AG08396 (cell line): Measurements from ENCODE around the gene STARD7.
"Not testable (repeated sequence)": the region's sequence is repeated elsewhere in the genome, so short reads cannot be mapped to it uniquely, and the experiment has no call there.

Experiments
- DNase-seq: peaks from one replicate; pipeline ENCODE4 v3.0.0; 2012; ENCODE audit warnings: low spot score, mixed read lengths

The STARD7 gene

DNA sequence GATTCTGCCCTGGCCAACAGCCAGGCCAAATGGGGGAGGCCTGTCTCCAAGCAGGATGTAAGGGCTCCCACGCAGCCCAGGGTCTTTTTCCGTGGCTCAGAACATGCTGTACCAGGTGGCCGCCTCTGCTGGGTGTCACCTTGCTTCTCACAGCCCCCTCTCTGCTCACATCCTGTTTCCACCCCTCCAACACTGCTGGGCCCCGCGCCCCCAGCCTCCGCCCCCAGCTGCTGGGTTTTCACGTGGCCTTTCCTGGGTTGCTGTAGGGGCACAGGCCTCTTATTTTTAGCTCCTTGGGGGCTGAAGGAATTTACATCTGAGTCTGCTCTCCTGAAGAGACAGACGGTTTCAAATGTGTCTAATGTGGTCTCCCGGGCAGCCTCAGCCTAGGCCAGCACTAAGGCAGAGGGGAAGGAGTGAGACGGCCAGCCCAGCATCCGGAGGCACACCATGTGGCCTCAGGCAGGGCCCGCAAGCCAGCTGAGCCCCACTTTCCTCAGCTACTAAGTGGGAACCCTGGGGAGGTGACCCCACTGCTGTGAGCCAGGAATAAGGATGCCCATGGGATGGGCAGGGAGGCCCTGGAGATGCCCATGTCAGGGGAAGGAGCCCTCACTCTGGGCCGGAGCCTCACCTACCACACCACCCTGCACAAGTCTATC is 44.7 kb downstream of the STARD7 start:
- DNase-seq, result no peak

DNA sequence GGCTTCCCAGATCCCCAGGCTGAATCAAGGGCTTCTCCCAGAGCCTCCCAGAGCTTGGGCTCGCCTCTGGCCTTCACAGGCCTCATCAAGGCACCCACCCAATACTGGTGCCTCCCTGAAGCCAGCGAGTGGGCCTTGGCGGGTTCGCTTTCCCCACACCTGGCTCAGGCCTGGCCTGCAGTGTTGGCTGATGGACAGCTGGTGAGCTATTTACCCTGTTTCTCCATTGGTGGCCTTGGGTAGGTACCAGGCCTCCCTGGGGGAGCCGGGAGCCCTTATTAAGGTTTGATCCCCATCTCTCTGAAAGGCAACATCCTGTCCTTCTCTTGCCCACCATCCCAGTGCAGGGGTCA is 45.2 kb downstream of the STARD7 start:
- no peak for DNase-seq

DNA sequence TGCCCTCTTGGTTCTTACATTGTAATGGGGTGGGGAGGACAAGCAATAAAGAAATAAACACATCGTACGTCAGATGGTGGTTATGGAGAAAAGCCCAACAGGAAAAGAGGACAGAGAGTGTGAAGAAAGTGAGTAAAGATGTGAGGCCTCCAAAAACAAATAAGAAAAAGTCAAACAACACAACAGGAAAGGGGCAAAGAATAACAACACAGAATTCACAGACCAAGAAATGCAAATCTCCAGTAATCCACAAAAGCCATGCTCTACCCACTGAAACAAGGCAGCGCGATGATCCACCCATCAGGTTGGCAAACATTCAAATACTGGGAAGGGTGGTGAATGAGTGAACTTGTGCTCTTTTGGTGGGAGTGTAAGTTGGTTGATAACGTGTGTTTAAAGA is 46.7 kb downstream of the STARD7 start:
- no peak for DNase-seq

DNA sequence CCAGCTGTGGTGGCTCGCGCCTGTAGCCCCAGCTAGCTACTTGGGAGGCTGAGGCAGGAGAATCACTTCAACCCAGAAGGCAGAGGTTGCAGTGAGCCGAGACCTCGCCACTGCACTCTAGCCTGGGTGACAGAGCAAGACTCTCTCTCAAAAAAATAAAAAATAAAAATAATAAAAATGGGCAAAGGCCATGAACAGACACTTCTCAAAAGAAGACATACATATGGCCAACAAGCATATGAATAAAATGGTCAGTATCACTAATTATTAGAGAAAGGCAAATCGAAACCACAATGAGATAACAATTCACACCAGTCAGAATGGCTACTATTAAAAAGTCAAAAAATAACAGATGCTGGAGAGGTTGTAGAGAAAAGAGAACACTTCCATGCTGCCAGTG is 48.3 kb downstream of the STARD7 start:
- not testable (repeated sequence) for DNase-seq

DNA sequence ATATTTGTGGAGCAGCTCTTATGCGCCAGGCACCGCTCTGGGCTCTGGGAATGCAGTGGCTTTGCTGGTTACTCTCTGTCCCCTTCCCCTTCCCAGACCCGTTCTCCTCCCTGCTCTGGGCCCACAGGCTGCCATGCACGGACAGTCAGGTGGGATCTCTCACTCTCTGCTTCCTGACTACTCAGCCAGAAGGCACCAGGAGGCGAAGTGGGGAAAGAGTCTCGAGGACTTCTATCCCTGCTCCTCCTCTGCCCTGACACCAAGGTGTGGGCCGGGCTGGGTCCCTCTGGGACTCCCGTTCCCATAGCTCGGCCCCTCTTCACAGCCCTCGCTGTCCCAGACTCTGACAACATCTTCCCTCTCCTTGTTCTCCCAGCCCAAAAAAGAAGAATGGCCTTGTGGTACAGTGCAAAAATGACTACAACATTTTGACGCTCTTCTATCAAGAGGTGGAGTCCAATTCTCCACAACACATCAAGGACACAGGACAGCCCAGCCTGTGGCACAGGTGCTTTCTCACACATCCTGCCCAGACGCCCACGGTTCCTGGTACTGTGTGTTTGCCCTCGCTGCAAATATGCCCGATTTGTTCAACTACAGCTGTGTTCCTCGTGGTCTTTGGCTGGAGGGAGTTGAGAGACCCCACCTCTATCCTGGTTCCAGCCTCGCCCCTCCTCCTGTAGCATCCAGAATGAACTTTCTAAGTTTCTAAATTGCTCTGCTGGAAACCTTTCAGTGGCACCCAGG is 49.4 kb downstream of the STARD7 start:
- DNase-seq, result no peak

DNA sequence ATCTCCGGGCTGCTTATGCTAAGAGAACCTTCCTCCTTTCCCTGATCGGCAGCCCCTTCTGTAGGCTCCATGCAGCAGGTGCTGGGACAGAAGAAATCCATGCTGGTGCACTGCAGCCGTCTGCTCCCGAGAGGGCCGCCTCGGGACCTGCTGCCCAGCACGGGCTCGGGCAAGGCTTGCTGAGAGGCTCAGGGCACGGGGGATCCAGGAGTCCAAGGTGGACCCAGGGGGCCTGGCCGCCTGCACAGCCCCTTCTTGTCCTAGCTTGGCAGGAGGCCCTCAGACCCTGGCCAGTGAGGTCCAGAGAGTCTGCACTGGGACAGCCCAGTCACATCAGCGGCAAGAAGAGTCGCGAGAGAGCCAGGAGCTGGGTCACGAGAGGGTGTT is 50.1 kb downstream of the STARD7 start:
- no peak for DNase-seq

DNA sequence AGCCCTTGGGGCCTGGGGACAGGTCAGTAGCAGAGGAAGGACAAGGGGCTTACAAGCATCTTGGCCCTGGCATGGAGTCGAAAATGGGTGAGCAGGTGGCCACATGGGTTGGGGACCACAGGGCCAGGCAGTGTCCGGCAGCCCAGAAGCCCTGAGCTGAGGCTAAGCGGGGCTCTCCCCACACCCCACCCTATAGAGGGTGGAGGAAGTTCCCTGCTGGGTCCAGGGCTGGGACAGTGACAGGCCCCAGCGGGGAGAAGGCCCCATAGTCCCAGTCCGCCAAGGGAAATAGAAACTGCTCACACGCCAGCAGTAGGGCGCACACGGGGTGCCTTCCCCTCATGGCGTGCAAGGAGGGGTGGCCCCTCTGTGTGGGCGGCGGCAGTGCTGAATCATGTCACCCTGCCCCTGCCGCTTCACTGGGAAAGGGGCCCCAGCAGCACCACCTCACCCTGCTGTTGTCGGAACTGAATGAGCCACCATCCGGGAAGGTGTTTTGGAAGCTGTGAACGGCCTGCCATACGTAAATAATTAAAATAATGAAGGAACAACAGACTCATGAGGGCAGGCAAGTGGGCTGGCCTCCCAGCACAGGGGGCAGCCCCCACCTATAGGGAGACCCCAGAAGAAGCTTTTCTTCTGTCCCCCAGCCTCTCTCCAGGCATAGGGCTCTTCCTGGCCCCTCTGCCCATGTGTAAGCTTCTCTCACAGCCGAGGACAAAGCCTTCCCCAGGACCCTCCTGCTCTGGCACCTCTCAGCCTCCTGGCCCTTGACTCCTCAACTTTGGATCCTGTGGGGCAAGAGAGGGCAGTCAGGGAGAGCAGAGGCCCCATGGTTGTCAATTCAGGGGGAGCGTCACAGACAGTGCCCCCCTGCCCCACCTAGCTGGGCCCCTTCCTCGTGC is 50.7 kb downstream of the STARD7 start:
- no peak for DNase-seq

DNA sequence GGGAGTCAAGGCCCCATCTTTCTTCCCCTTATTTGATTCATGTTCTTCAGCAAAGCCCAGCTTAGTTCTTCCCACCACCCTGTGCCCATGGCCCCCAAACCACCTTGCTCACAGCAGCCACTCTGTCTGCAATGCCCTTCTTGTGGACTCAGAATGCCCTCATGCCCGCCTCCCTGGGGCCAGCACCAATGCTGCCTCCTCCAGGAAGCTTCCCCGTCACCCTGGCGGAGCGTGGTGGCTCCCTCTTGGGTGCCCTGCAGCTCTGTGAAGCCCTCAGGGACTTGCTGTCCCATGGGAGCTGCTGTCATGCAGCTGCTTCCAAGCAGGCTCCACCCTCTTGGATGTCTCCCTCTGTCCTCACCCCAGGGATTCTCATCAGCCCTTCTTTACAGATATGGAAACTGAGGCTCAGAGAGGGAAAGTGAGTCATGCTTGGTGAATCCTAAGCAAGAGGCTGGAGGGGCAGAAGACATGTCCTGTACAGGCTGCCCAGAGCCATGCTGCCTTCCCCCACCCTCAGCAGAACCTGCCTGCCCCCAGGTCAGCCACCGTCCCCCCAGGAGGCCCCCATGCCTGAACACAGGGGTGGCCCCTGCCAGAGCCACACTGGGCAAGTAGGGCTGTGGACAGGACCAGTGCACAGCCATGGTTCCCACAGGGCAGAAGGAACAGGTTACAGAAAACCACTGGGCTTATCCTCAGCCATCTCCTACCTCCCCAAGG is 51.5 kb downstream of the STARD7 start:
- no peak for DNase-seq

DNA sequence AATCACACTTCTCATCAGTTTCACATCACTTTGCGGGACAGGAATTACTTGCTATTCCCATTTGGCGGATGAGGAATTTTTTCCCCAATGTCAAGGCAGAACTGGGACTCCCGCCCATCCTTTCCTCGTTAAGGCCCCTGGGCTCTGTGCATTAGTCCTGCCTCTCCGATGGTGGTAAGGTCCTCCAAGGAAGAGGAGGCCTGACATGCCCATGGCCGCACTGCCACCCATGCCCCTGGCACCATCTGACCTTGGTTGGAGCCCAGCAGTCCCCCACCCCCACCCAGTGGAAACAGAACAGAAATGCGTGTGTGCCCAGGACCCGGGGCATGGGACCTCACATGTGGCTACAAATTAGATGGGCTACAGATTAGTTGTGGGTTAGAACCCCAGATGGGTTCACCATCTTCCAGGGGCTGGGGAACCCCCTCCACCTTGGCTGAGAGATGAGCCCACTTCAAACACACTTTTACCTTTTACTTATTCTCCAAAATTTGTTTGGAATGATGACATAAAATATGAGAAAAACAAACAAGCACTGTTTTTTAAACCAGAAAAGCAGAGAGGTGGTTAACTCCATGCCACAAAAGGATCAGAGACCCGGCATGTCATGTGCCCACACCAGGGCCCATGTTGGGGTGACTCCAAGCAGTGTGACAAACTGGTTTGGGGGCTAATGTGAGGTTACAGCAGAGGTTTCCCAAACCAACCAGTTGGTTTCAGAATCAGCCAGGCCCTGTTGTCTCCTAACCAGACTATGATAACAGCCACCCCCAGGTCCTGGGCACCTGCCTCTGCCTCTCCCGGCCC is 52.4 kb downstream of the STARD7 start:
- DNase-seq, result no peak

DNA sequence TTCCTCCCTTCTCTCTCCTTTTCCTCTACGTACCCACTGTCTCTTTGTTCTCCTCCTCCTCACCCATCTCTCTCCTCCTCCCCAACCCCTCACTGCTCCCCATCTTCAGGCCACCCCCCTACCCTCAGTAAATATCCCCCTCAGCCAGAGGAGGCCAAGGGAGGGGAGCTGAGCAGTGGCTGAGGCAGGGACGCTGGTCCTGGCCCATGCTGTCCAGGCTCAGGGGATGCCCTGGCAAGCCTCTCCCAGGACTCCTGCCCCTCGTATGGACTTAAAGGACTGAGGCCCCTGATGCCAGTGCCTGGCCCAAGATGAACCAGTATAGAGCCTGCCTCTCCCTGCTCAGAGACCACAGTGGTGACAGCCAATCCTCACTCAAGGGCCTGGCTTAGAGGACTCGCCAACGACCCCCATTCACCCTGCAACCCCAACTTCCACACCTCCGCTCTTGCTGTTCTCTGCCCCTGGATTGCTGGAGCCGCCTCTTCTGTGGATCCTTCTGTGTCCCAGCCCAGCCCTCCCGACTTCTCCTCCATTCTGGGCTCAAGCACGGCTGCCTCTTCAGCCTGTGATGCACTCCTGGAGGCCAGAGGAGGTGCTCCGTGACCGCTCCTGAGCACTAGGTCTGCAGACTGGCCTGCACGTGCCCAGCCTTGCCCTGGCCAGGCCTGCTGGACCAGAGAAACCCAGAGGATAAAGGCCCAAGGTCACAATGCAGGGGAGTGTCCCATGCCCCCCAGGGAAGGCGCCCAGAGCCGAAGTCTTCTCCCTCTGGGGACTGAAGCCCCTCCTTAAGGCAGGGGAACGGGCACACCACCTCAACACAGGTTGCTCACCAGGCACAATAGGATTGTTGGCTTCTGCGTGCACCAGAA is 53.9 kb downstream of the STARD7 start:
- no peak for DNase-seq

DNA sequence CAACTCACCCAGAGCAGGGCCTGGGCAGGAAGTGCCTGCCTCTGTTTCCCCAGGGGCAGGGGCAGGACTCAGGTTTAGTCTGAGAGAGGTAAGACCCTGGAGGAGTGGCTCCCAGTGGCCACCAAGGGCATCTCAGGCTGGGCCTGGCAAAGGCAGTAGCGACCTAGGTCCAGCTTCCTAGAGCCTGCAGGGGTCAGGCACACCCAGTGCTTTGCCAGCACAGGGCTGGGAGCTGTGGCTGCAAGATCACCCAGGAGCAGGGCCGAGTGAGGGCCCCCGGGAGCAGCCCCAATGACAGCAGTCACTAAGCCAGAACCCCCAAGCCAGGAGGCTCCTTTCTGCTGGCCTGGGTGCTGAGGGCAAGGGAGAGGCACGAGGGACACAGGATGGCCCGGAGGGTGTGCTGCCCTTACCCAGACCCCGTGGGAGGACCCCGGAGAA is 54.6 kb downstream of the STARD7 start:
- no peak for DNase-seq

DNA sequence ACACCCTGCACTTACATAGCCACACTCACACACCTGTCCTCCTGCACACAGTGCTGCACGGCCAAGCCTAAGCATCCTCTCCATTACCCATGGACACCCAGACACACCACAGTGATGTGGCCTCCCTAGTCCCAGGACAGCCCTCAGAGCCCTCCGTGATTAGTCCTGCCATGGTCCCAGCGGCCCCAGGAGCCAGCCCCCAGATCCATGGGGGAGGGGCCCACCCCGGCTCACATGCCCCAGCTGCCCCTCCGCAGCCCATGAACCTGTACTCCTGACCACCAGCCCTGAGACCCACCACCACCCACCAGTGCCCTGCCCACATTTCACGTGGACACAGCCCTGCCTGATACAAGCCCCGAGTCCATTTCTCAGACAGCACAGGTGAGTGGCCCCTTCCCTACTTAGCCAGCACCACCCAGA is 55.3 kb downstream of the STARD7 start:
- no peak for DNase-seq

DNA sequence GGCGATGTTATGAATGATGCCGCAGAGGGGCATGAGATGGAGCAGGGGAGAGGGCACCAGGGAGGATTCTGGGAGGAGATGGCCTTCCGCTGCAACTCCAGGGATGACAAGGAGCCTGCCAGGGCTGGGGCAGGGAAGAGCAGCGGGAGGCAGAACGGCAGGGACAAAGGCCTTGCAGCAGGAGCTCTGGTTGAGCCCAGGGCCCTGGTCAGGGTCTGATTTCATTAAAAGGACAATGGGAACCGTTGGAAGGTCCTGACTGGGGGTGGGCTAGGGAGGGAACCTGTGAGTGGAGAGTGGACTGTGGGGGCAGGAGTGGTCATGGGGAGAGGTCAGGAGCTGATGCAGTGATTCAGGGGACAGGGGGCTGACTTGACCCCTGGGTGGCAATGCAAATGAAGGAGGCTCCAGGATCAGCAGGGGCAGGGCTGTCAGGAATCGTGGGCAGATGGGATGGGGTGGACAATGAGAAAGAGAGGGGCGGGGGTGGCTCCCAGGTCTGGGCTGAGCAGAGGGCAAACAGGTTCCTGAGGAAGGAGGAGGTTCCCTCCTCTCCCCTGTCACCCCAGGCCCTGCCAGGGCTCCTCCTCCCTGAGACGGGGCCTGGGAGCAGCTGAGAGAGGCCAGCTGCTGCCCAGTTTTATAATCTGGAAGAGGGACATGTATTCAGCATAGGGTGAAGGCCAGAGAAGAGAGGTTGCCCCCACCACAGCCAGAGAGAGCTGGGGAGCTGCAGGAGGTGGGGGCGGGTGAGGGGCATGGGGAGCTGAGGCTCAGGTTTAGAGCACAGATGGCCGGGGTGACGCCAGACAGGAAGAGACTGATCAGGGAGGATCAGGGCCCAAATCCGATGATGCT is 56.1 kb downstream of the STARD7 start:
- no peak for DNase-seq

DNA sequence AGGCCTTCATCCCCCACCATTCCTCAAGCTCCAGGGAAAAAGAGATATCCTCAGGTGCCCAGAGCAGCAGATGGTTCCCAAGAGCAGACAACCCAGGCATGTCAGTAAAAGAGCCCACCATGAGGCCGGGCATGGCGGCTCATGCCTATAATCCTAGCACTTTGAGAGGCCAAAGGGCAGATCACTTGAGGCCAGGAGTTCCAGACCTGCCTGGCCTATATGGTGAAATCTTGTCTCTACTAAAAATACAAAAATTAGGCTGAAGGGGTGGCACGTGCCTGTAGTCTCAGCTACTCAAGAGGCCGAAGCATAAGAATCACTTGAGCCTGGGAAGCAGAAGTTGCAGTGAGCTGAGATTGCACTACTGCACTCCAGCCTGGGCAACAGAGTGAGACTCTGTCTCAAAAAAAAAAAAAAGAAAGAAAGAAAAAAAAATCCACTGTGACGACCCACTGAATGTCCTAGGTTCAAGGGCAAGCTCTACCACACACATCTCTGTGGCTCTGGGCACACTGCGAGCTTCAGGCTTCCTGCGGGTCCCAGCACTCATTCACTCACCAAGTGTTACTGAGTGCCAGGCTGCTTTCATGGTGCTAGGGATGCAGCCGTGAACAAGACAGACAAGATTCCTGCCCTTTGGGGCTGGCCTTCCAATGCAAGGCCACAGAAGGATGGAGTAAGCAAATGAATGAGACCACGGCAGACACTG is 56.9 kb downstream of the STARD7 start:
- no peak for DNase-seq

DNA sequence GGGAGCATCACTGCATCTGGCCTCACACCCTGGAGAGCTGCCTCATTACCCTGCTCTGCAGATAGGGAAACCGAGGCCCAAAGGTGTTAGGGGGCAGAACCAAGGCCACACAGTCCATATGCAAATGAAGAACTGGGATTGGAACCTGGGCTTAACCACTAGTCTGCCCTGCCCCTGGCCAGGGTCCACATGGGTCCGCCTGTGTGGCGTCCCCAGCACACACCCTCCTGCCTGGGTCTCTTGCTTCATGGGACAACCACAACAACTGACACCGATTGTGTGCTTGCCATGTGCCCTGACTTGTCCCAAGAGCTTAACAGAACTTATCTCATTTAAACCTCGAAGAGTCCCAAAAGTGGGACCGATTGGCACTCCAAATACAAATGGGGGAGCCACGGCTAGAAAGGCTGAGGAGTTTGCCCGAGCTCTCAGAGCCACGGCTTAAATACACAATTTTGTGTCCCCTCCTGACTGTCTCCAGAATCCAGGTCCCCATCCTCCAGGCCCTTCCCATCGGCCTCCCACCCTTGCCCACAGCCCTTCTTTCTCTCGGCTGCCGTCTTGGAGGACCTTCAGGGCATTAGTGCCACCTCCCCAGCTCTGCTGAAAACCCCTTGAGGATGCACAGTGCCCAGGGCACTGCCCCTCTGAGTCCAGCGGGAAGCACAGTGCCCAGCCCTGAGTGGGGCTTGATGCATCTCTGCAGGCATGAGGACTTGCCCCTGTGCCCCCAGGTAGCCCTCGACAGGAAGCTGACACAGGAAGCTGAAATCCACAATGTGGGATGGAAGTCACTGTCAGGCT is 57.6 kb downstream of the STARD7 start:
- DNase-seq, result no peak

DNA sequence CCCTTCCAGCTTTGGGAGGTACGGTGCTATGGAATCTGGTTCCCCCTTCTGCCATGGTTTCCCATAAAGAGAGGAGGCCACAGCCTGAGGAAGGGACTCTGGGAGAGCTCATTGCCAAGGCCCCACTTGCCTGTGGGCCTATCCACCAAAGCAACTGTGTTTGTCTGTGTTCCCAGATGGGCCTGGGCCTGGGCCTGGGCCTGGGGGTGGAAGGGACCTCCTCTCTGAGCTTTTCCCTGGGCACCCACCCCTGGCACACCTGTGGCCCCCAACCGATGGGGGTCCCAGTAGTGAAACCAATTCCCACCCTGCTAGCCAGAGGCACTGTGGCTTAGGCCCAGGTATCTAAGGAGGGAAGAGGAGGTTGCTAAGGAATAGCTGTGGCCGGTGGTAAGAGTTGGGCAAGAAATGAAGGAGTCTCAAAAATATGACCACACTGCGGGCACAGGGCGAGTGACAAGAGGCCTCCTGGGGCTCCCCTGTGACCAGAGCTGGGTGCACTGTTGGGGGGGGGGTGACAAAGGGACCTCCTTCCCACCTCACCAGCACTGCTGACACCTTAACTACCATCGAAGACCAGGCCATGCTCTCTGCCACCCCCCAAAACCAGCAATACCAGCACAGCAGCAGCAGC is 58.5 kb downstream of the STARD7 start:
- DNase-seq, result no peak
